WERI-Rb-1 (cell line): ENCODE data around the gene BUD31.

Experiments used
- DNase-seq: peaks from one replicate; pipeline ENCODE4 v3.0.0-alpha.2; 2020
- H3K27ac ChIP-seq: fragments of 250-450 bp; sonication (Bioruptor Pico); 2 replicates; pipeline ENCODE4 v1.5.1; 2020; ENCODE audit warnings: mild to moderate bottlenecking, moderate library complexity
- H3K27me3 ChIP-seq: fragments of 250-450 bp; sonication (Bioruptor Pico); 2 replicates; pipeline ENCODE4 v1.5.1; 2021; ENCODE audit warnings: mild to moderate bottlenecking, low read depth, moderate library complexity; ENCODE audit not compliant: insufficient read depth, severe bottlenecking
- H3K36me3 ChIP-seq: fragments of 250-450 bp; sonication (Bioruptor Pico); 2 replicates; pipeline ENCODE4 v1.5.1; 2020; ENCODE audit warnings: mild to moderate bottlenecking, moderate library complexity
- H3K4me3 ChIP-seq: 2 replicates; pipeline ENCODE4 v1.5.1; 2011; ENCODE audit warnings: low read depth, mild to moderate bottlenecking, control low read depth, low read length
- H3K9me3 ChIP-seq: fragments of 250-450 bp; sonication (Bioruptor Pico); 2 replicates; pipeline ENCODE4 v1.5.1; 2021; ENCODE audit warnings: mild to moderate bottlenecking, moderate library complexity; ENCODE audit not compliant: severe bottlenecking
- TF ChIP-seq, protein P1 (sequence below): IDR thresholded peaks from 2 replicates; pipeline ENCODE4 v1.5.1; 2011; ENCODE audit warnings: low read depth, mild to moderate bottlenecking, control low read depth, inconsistent platforms, low read length

BUD31 gene

DNA sequence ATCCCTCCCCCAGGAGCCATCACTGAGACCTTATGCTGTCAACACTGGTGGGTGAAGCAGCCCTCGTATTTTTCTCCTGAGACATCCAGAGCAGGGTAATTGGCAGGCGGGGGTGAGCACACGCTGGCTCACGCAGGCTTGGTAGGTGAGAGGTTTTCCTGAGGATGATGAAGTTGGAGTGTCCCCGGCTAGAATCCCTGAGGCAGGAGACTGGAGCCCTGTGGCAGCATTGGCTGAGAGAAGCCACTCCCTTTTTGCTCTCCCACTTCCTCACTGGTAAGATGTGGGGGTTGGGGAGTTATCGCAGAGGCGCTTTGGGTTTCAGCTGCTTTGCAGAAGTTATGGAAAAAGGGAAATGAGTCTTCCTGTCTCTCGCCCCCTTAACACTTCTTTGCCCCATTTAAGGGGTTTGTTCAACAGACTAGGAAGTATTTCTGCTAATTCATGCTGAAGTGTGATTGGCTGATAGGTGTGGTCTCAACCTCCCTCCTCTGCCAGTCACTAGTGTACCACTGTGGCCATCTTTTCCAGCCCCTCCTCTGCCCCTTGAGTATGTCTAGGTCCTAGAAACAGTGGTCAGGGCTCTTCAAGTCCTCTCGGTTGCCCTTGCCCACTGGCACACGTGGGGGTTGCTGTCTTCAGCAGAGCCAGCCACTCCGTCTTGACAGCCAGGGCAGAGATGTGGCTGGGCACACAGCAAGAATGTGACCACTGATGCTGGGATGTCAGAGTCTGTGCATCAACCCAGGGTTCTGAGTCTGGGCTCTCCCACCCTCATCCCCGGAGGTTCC is 28.5 kb upstream of the BUD31 start:
- Histone ChIP-seq H3K27ac (no peak overlapping the region), H3K9me3 (no peaks in the 10 kb centered on the region), H3K36me3 (no peaks in the 10 kb centered on the region), H3K27me3 (no peaks in the 10 kb centered on the region), H3K4me3 (no peak overlapping the region)
- no peak for DNase-seq
- TF ChIP-seq, protein P1, sequence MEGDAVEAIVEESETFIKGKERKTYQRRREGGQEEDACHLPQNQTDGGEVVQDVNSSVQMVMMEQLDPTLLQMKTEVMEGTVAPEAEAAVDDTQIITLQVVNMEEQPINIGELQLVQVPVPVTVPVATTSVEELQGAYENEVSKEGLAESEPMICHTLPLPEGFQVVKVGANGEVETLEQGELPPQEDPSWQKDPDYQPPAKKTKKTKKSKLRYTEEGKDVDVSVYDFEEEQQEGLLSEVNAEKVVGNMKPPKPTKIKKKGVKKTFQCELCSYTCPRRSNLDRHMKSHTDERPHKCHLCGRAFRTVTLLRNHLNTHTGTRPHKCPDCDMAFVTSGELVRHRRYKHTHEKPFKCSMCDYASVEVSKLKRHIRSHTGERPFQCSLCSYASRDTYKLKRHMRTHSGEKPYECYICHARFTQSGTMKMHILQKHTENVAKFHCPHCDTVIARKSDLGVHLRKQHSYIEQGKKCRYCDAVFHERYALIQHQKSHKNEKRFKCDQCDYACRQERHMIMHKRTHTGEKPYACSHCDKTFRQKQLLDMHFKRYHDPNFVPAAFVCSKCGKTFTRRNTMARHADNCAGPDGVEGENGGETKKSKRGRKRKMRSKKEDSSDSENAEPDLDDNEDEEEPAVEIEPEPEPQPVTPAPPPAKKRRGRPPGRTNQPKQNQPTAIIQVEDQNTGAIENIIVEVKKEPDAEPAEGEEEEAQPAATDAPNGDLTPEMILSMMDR, result no peak

DNA sequence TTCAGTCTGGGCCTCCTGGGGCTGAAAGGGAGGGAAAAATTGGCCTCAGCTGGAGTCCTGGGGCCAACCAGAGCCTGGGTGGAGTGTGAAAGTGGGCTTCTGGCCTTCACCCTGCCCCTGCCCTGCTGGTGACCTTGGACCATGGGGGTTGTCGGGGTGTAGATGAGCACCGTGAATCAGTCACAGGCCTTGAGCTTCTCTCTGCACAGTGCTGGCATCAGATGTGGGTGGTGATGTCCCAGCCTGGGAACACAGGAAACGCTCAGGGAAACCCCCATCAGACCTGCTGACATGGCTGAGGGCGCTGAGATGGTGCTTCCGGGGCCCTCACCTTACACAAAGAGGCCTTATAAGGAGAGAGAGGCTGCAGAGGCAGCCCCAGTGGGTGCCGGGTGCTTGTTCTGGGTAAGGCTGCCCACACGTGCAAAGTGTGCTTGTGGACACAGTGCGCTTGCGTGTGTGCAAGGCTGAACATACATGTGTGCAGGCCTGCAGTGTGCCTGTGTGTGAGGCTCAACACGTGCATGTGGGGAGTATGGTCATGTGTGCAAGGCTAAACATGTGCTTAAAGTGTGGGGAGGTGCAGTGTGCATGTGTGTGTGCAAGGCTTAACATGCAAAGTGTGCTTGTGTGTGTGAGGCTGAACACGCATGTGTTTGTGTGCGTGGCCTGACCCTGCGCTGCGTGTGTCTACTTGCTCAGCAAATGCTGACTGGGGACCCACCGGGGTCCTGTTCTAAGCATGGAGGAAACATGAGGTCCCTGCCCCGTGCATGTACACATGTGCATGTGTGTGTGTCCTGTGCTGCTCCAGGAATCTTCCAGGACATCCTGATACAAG is 27.7 kb upstream of the BUD31 start:
- no peaks in the 10 kb centered on the region for H3K27me3 ChIP-seq

DNA sequence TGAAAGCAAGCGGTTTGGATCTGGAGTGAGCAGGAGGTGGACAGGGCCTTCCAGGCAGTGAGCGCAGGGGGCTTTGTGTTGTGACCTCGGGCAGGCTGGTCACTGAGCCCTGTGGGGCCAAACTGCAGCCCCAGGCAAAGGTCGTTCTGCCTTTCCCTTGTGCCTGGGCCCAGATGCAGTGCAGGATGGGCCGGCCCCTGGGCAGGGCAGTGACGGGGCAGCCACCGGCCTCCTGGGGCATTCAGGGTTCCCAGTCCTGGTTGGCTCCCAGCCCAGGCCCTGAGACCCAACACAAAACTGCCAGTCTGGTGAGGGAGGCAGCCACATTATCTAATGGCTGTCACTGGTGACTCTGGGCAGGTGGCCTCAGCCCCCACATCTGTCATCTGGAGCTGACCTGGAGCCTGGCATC is 27.1 kb upstream of the BUD31 start:
- TF ChIP-seq, protein P1, result no peak
- Histone ChIP-seq H3K36me3 (0 out of 2 replicates have a peak, but pooled peaks cover 2% of the 10 kb centered on the region), H3K27me3 (no peaks in the 10 kb centered on the region), H3K4me3 (no peak overlapping the region), H3K9me3 (no peaks in the 10 kb centered on the region), H3K27ac (no peak overlapping the region)
- no peak for DNase-seq

More for the DNA sequence above, 27.7 kb upstream of the BUD31 start:
- Histone ChIP-seq H3K36me3 (no peaks in the 10 kb centered on the region), H3K4me3 (no peak overlapping the region), H3K27ac (no peak overlapping the region), H3K9me3 (no peaks in the 10 kb centered on the region)
- no peak for DNase-seq
- TF ChIP-seq, protein P1, result no peak

DNA sequence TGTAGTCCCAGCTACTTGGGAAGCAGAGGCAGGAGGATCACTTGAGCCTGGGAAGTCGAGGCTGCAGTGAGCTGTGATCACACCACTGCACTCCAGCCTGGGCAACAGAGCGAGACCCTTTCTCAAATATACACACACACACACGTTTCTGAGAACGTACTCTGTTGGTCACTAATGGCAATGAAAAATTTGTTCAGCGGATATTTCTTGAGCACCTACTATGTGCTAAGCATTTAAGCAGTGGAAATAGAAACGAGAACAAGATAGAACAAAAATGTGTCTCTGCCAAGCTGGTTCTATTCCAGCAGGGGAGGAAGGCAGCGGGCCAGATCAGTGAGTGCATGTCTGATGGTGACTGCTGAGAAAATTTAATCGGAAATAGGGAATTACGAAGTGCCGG is 25.6 kb upstream of the BUD31 start:
- Histone ChIP-seq H3K36me3 (0 out of 2 replicates have a peak, but pooled peaks cover 5% of the 10 kb centered on the region), H3K27ac (no peak overlapping the region), H3K4me3 (no peak overlapping the region), H3K9me3 (no peaks in the 10 kb centered on the region), H3K27me3 (no peaks in the 10 kb centered on the region)
- TF ChIP-seq, protein P1, result no peak
- no peak for DNase-seq

DNA sequence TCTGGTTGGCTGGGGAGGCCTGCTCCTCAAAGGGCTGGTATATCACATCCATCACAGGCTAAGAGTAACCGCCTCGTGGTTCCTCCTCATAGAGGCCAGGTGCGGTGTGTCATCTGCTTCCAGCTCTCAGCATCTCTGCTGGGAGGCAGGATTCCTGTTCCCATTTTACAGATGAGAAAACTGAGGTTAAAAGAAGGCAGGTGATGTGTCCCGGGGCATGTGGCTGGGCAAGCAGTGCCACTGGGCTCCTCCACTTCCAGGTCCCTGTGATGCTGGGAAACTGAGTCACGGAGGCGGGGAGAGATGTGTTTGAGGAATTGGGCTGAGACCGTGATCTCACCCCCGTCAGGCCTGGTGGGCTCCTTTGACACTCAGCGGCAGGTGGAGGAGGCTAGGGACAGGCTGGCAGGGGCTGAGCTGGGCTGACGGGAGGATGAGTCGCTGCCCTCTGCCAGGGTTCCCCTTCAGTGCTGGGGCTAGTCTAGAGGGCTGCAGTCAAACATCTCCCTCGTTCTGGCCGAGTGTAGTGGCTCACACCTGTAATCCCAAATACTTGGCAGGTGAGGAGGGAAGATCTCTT is 24.9 kb upstream of the BUD31 start:
- no peak overlapping the region for H3K27ac ChIP-seq
- no peaks in the 10 kb centered on the region for H3K27me3 ChIP-seq
- H3K9me3 ChIP-seq, result no peaks in the 10 kb centered on the region
- no peak overlapping the region for H3K4me3 ChIP-seq
- TF ChIP-seq, protein P1, result no peak
- DNase-seq, result no peak
- H3K36me3 ChIP-seq, result 0 out of 2 replicates have a peak, but pooled peaks cover 5% of the 10 kb centered on the region
